Activated CD8-positive, alpha-beta memory T cell treated with anti-CD3 and anti-CD28 coated beads, Interleukin-2, amount 50 U/mL, for 1 hour (primary cell): ENCODE measurements around the gene TCF20.

ENCODE experiments used
- DNase-seq: peaks from one replicate; pipeline ENCODE4 v3.0.0-alpha.2; 2020; ENCODE audit errors: extremely low read depth

The TCF20 gene

DNA sequence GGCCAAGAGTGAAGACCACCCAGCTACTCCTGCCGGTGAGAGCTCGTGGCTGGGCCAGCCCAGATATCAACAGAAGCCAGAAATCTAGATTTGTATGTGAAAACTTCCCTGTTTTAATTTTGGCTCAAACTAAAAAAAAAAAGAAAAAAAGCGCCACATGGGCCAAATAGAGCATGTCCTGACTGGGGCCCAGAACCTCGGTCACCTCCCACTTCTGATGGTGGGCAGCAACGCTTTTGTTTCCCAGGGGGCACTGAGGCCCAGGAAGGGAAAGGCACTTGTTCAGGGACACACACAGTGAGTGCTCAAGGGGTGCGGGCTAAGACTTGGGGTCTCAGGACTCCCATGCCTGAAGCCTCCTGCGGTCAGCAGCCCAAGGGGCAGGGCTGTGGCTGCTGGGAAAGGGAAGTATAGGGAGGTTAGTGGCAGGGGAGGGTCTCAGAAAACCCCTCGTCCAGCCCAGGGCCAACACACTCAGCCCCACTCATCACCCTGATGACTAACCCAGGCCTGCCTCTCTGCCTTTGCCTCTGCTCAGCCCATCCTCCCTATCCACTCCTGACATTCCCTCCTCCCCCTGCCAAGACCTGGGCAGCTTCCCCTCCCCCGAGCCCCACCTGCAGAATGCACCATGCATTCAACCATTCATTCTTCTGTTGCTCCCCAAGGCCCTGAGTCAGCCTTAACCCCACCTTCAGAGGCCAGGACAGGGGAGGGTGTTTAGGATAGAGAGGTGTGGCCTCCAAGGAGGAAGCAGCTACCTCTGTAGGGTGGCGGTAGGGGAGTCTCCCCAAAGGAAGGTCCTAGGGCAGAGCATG is 30.0 kb upstream of the TCF20 start:
- no peak for DNase-seq

- DNase-seq, result no peak
Measured at GRCh38 chr22:42299586-42300258, 29.3 kb upstream of the TCF20 start.

- no peak for DNase-seq
Measured at GRCh38 chr22:42298746-42299145, 28.3 kb upstream of the TCF20 start.

GRCh38 chr22:42297778-42298177 is 27.3 kb upstream of the TCF20 start:
- DNase-seq, result no peak

- no peak for DNase-seq
Measured at GRCh38 chr22:42296883-42297282, 26.4 kb upstream of the TCF20 start.

- DNase-seq, result no peak
Measured at GRCh38 chr22:42296381-42296853, 26.0 kb upstream of the TCF20 start.

- no peak for DNase-seq
Measured at GRCh38 chr22:42294034-42294985, 23.9 kb upstream of the TCF20 start.

- DNase-seq, result no peak
Measured at GRCh38 chr22:42292732-42293520, 22.5 kb upstream of the TCF20 start.

DNA sequence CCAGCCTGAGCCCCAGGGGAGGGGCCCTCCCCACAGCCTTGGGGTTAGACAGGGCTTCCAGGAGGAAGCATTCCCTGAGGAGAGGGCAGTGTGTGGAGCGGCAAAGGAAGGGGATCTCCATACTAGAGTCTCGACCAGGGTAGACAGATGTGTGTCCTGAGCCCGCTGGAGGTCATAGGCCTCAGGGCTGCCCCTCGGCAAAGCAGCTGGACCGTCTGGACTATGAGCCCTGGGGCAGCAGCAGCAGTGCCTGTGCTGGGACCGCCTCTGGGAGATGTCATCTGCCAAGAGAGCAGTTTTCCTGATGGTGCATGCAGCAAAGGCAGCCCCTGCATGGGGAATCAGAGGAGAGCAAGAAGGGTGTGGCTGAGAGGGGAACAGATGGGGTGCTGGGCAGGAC is 20.8 kb upstream of the TCF20 start:
- no peak for DNase-seq

GRCh38 chr22:42289671-42290541 is 19.5 kb upstream of the TCF20 start:
- DNase-seq, result no peak

GRCh38 chr22:42288791-42289190 is 18.3 kb upstream of the TCF20 start:
- no peak for DNase-seq

- DNase-seq, result no peak
Measured at GRCh38 chr22:42287174-42287890, 16.9 kb upstream of the TCF20 start.

DNA sequence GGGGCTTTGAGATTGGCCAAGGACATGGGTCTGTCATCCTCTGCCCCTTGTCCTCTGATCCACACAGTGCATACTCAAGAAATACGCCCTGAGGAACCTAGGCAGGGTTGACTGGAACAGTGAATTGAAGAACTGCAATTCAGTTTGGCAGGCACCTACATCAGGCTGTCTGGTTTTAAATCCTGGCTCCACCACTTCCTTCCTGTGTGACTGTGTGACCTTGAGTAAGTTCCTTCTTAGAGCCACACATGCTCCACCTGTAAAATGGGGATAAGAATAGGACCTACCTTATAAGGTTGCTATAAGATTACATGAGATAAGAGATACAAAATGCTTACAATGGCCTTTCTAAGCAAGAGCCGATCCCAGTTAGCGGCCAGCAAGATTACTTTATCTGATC is 15.8 kb upstream of the TCF20 start:
- no peak for DNase-seq

GRCh38 chr22:42285604-42286003 is 15.2 kb upstream of the TCF20 start:
- DNase-seq, result no peak

DNA sequence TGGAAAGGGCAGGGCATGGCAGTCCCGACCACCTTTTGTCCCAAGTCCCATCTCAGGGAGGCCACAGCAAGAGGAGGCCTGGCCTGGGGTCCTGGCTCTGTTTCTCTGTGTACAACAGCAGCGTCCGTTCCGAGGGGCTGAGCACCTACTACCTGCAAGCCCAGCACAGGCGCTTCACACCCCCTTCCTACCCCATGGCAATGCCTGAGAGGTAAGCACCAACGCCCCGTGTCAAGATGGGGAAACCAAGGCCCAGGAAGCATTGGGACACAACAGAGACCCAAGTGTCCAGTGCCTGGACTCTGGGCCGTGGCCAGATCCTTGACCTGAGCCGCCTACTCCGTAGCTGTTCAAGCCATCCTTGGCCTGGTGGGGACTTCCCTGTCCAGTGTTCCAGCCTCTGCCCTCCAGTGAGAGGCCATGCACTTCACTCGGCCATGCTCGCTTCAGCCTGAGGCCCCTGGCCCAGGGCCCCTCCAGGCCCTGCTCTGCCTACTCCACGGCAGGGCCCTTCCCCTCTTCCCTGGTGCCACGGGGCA is 14.3 kb upstream of the TCF20 start:
- no peak for DNase-seq

DNA sequence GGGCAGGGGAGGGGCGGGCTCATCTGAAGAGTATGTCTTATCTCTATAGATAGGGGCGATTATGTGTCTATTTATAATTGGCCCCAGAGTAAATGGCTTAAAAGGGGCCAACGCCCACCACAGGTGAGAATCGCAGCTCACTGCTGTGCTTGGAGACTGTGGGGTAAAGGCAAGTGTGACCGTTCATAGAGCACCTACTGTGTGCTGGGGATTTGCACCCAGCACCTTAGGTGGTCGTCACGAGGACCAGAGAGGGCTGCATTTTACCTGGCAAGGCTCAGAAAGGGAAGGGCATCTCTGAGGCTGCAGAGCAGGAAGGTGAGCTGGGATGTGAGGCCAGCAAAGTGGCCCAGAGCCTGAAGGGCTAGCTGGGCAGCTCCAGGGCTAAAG is 13.7 kb upstream of the TCF20 start:
- no peak for DNase-seq

GRCh38 chr22:42283278-42284201 is 13.1 kb upstream of the TCF20 start:
- DNase-seq, result no peak

DNA sequence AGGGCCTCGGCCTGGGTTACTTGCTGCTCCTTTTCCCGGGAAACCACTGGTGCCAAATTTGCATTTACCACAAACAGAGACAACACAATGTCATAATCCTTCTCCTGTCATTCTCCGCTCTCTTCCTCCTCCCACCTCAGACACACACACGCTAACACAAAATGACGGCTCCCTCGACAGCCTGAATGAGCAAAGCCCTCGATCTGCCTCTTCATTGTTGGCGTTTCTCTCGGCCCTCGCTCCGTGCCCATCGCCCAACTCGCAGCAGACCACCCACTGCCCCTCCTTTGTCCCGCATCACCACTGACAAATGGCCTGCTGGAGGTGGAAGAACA is 12.5 kb upstream of the TCF20 start:
- DNase-seq, result no peak
